ENCODE results near the gene ITFG1.
"Not testable (repeated sequence)": the region's sequence is repeated elsewhere in the genome, so short reads cannot be mapped to it uniquely, and the experiment has no call there.

The ITFG1 gene

DNA sequence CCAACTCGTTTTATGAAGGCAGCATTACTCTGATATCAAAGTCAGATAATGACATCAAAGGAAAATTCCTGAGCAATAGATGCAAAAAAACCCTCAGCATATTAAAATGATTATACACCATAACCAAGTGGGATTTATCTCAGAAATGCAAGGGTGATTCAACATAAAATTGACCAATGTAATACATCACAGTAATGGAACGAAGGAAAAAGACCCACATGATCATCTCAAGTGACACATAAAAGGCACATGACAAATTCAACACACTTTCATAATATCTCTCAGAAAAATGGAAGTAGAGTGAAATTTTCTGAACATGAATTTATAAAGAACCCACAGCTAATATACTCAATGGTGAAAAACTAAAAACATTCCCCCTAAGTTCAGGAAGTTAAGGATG, 118.8 kb downstream of the ITFG1 start:
- TF ChIP-seq, protein P1, sequence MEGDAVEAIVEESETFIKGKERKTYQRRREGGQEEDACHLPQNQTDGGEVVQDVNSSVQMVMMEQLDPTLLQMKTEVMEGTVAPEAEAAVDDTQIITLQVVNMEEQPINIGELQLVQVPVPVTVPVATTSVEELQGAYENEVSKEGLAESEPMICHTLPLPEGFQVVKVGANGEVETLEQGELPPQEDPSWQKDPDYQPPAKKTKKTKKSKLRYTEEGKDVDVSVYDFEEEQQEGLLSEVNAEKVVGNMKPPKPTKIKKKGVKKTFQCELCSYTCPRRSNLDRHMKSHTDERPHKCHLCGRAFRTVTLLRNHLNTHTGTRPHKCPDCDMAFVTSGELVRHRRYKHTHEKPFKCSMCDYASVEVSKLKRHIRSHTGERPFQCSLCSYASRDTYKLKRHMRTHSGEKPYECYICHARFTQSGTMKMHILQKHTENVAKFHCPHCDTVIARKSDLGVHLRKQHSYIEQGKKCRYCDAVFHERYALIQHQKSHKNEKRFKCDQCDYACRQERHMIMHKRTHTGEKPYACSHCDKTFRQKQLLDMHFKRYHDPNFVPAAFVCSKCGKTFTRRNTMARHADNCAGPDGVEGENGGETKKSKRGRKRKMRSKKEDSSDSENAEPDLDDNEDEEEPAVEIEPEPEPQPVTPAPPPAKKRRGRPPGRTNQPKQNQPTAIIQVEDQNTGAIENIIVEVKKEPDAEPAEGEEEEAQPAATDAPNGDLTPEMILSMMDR (conservative IDR thresholded peaks at IDR 0.05) = no peak
- no peak overlapping the region for H3K27ac ChIP-seq

DNA sequence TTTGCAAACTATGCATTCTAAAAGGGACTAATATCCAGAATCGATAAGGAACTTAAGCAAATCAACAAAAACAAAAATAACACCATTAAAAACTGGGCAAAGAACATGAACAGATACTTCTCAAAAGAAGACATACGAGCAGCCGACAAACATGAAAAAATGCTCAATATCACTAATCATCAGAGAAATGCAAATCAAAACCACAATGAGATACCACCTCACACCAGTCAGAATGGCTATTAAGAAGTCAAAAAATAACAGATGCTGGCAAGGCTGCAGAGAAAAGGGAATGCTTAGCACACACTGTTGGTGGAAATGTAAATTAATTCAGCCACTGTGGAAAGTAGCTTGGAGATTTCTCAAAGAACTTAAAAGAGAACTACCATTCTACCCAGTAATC, 130.3 kb downstream of the ITFG1 start:
- H3K27ac ChIP-seq = not testable (repeated sequence)

DNA sequence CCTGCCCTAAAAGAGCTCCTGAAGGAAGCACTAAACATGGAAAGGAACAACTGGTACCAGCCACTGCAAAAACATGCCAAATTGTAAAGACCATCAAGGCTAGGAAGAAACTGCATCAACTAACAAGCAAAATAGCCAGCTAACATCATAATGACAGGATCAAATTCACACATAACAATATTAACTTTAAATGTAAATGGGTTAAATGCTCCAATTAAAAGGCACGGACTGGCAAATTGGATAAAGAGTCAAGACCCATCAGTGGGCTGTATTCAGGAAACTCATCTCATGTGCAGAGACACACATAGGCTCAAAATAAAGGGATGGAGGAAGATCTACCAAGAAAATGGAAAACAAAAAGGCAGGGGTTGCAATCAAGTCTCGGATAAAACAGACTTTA, 136.6 kb downstream of the ITFG1 start:
- not testable (repeated sequence) for H3K27ac ChIP-seq

DNA sequence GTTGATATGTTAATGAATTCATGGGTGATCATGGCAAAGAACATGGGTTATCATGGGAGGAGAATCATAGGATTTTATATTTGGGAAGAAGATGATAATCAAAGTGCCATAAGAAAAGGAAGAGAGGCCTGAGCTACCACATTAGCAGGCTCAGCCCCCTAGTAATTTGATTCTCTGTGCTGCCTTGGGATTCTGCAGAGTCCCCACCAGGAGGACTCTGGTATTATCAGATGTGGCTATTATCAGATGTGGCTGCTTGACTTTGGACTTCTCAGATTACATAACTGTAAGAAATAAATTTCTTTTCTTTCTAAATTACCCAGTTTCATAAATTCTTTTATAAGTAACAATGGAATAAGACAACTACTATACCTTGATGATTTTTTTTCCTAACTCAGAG, 137.6 kb downstream of the ITFG1 start:
- no peak overlapping the region for H3K27ac ChIP-seq
- TF ChIP-seq, protein P1 (conservative IDR thresholded peaks at IDR 0.05) = no peak

DNA sequence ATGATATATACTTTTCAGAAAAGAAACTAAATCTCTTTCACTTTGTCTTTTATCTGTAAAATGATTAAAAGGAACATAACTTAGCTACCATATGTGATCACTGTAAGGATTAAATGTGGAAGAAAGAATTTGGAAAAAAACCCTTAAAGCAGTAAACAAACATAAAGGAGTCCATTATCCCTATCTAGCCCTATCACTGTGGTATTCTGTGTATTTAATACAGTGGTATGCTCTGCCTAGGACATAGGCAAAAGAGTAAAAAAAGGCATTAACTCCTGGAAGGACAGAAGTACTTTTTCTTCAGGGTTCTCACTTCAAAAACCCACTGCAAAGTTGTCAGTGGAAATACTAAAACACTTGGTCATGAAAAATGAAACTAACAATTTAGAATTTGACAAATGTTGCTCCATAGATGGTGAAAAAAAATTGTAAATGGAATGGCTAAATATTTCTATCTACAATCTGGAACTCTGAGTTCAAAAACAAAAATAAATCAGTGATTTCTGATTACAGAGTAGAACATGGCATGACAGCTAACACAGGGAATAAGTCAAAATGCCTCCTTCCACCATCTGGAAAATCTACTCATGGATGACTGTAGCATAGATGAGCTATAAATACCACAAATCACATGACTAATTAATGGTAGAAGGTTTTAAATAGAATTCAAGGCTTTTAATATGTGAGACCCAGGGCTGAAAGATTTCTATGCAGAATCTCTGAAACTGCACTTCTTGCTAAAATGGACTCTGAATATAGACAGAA, 140.1 kb downstream of the ITFG1 start:
- H3K27ac ChIP-seq = no peak overlapping the region
- TF ChIP-seq, protein P1 (conservative IDR thresholded peaks at IDR 0.05) = no peak

DNA sequence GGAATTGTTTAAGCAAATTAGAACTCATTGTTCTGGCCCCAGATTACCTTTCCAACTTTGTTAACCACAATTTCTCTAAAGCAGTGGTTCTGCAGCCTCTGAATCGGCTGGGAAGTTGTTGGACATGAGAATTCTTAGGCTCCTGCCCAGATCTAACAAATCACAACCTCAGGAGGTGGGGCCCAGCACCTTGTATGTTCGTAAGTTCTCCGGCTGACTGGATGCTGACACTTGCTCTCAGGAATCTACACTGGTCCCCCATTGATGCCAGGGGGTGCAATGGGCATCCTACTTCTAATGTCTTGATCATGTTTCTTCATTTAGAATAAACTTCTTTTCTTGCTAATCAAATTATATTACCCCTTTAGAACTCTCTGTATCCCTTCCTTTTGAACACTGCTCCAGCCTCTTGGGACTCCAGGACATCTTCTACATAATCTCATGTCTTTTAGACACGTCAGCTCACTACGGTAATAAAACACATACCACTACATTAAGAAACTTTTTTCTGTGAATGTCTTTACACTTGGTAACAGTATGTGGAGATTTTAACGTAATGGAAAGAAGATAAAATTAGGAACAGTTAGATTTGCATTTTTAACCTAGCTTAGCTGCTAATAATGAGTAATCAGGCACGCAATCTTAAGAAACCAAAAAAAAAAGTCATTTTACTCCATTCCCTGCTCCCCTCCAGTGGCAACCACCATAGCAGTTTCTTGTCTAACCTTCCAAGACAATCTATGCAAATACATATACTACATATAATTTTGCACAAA, 143.2 kb downstream of the ITFG1 start:
- H3K27ac ChIP-seq = no peak overlapping the region
- TF ChIP-seq, protein P1 (conservative IDR thresholded peaks at IDR 0.05) = no peak

DNA sequence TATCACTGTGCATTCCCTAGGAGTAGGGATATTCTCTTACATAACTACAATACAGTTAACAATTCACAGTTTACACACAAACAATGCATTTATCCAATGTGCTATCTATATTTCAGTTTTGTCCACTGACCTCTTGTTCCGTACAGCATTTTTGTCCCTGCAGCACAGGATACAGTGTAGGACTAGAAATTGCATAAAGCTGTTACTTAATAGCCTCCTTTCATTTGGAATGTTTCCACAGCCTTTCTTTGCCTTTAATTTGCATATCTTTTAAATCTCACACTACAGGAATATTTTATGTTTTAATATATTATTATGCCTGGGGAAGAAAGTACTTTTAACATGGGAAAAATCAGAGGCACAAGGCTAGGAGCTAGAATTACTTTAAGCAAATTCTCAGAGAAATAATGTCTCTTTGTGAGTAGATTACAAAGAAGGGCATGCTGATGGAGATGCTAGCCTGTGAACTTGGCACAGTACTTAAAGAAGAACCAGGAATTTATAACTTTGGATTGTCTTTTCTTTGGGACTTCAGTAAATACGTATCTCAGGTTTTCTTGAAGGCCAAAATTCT, 144.3 kb downstream of the ITFG1 start:
- TF ChIP-seq, protein P1 (conservative IDR thresholded peaks at IDR 0.05) = no peak
- no peak overlapping the region for H3K27ac ChIP-seq

DNA sequence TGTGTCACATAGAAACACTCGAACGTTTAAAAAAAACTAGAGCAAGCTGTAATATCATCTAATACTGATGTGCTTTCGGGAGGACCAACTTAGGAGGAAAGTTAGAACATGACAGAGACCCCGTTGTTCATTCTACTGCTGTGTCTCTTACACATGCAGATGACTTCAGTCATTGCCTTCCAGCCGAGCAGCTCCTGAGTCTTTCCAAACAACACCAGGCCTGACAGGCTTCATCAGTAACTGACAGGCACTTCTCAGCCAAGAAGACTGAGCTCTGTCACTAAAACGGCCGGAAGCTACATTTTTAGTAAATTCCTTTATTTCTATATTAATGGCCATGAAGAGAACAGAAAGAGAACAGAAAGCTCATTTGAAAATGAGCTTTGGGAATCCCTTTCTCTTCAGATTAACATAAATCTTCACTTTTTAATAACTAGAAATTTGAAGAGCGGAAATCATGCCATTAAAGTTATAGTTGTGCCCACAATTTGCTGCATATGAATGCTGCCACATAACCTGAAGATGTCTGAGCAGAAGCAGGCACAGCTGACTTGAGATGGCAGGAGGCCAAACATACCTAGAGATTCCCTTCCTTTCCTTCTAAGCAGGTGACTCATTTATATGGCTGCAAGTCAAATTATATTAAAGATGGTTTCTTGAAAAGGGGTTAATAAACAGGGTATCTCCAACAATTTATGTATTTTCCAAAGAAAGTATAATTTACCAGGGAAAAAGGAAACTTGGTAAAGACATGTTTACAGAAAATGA, 148.9 kb downstream of the ITFG1 start:
- TF ChIP-seq, protein P1 (conservative IDR thresholded peaks at IDR 0.05) = no peak
- no peak overlapping the region for H3K27ac ChIP-seq

All from VCaP (cell line).